T-cell (primary cell): ENCODE measurements around the gene CCDC89. TPM values are rescaled to one million over a fixed set of nuclear protein-coding genes. Genes with fewer than 3 reads are reported as not detected.
"Not testable (repeated sequence)": the region's sequence is repeated elsewhere in the genome, so short reads cannot be mapped to it uniquely, and the experiment has no call there.

Source experiments
- ATAC-seq, 4 experiments: fragments of 200-7000 bp in 3 of 4; fragments of 150-1000 bp in 1 of 4; cut with Tn5 transposase; replicated peaks in 1 of 4; 1 replicate in 3 of 4; 2 replicates in 1 of 4; pipeline ENCODE4 v1.10.0; 2021; ENCODE audit warnings: moderate library complexity in 3 of 4, mild to moderate bottlenecking in 2 of 4, moderate number of reproducible peaks in 1 of 4
- CTCF ChIA-PET, 2 donors: fragments of 300-600 bp; sonication (Branson Sonifier 250); formaldehyde crosslinking; loops; one replicate each; lab custom pipeline; 2022; ENCODE audit warnings: antibody characterized with exemption in 2 of 2; lab: Charles Lee
- POLR2A ChIA-PET, 2 donors: fragments of 300-600 bp; sonication (Branson Sonifier 250); formaldehyde crosslinking; loops; one replicate each; lab custom pipeline; 2022; ENCODE audit warnings: antibody characterized with exemption in 2 of 2; lab: Charles Lee
- DNase-seq, 35 experiments: peaks; one replicate each; pipeline versions ENCODE4 v3.0.0 to v3.0.0-alpha.2; 2013 to 2023
- H3K27ac ChIP-seq: one replicate; pipeline ENCODE4 v1.5.1; 2013; ENCODE audit warnings: low read length
- H3K27me3 ChIP-seq, 2 experiments: replicated peaks in 1 of 2; 1 replicate in 1 of 2; 2 replicates in 1 of 2; pipeline versions ENCODE4 v1.6.1 to v1.7.0; 2013; ENCODE audit warnings: low read length in 1 of 2, mixed read lengths in 1 of 2; ENCODE audit not compliant: control insufficient read depth in 2 of 2, insufficient read depth in 2 of 2; ENCODE audit errors: extremely low read depth in 1 of 2
- H3K36me3 ChIP-seq, 2 donors: 1 replicate in 1 of 2; 2 replicates in 1 of 2; pipeline versions ENCODE4 v1.6.1 to v1.7.0; 2013; ENCODE audit warnings: low read length in 1 of 2; ENCODE audit not compliant: control insufficient read depth in 2 of 2, insufficient read depth in 1 of 2; ENCODE audit errors: extremely low read depth in 1 of 2
- H3K4me1 ChIP-seq, 2 experiments: 1 replicate in 1 of 2; 2 replicates in 1 of 2; pipeline versions ENCODE4 v1.6.1 to v1.7.0; 2013; ENCODE audit warnings: low read length in 2 of 2, mixed read lengths in 1 of 2; ENCODE audit not compliant: insufficient read depth in 2 of 2, control insufficient read depth in 1 of 2; ENCODE audit errors: extremely low read depth in 1 of 2
- H3K4me3 ChIP-seq, 2 donors: 1 replicate in 1 of 2; 2 replicates in 1 of 2; pipeline versions ENCODE4 v1.5.1 to v1.7.0; 2013; ENCODE audit warnings: mild to moderate bottlenecking in 2 of 2, low read length in 1 of 2, moderate library complexity in 1 of 2; ENCODE audit not compliant: control insufficient read depth in 1 of 2; ENCODE audit errors: extremely low read depth in 1 of 2
- H3K9me3 ChIP-seq: 2 replicates; pipeline ENCODE4 v1.7.0; 2013
- H3K27ac Mint-ChIP-seq, 2 donors: one replicate each; pipeline ENCODE4 v1.8.0; 2020 to 2021; ENCODE audit warnings: mild to moderate bottlenecking in 2 of 2, mixed read lengths in 2 of 2
- H3K27me3 Mint-ChIP-seq, 2 donors: one replicate each; pipeline ENCODE4 v1.8.0; 2021 to 2022; ENCODE audit warnings: mixed read lengths in 2 of 2
- H3K36me3 Mint-ChIP-seq: one replicate; pipeline ENCODE4 v1.8.0; 2021; ENCODE audit warnings: mixed read lengths
- H3K4me1 Mint-ChIP-seq, 3 donors: one replicate each; pipeline ENCODE4 v1.8.0; 2020 to 2022; ENCODE audit warnings: mixed read lengths in 3 of 3, mild to moderate bottlenecking in 1 of 3
- H3K4me3 Mint-ChIP-seq, 3 donors: one replicate each; pipeline ENCODE4 v1.8.0; 2020 to 2022; ENCODE audit warnings: mild to moderate bottlenecking in 3 of 3, mixed read lengths in 3 of 3, moderate library complexity in 3 of 3
- H3K9me3 Mint-ChIP-seq, 3 donors: one replicate each; pipeline ENCODE4 v1.8.0; 2020 to 2022; ENCODE audit warnings: mixed read lengths in 3 of 3
- WGBS: methylation state at CpG from one replicate; pipeline ENCODE4 v1.1.5; 2013; ENCODE audit warnings: missing lambda C conversion rate; ENCODE audit not compliant: insufficient coverage; 5-methylcytosine and 5-hydroxymethylcytosine counted together
- total RNA-seq, 35 experiments: library from RNA in 6 of 35; stranded (reverse) in 6 of 35; fragments of 120-200 nt in 1 of 35; gene quantifications; one replicate each; pipeline versions ENCODE4 v1.2.1 to v1.2.4 and lab custom pipeline; 2013 to 2026

CCDC89 gene
- total RNA-seq, 5 donors from 2014 or later (not counting 1 experiment from before 2014, with no cell fraction given) = 0.50 to 1.1 (median 0.53) TPM

- no peaks in the 10 kb centered on the region for H3K36me3 ChIP-seq
- peaks cover 0 to 6% of the 10 kb centered on the region in 2 experiments for H3K4me1 ChIP-seq
- Mint-ChIP-seq H3K4me1 (peaks cover 8 to 16% (median 14%) of the 10 kb centered on the region in 3 donors), H3K9me3 (no peaks in the 10 kb centered on the region), H3K27ac (no peak overlapping the region), H3K27me3 (peaks cover 4% of the 10 kb centered on the region in 2 donors), H3K36me3 (no peaks in the 10 kb centered on the region), H3K4me3 (no peak overlapping the region)
- H3K9me3 ChIP-seq = no peaks in the 10 kb centered on the region
- no peak for ATAC-seq
- H3K27ac ChIP-seq = no peak overlapping the region
- DNase-seq = no peak
- no CpG with 5 or more reads among the region's 4 CpGs for WGBS
- H3K4me3 ChIP-seq = no peak overlapping the region
- ChIA-PET CTCF (interaction anchor here (0.6 to 0.7 kb wide), 2 partner anchors 16 to 74 kb away, joined by 3 to 6 read pairs; no protein-coding TSS in a partner anchor), POLR2A (interaction anchor here in 1 of 2 donors (1.1 to 1.3 kb wide), 2 partner anchors 19 to 30 kb away, joined by 4 read pairs; no protein-coding TSS in a partner anchor)
- peaks cover 0 to 8% of the 10 kb centered on the region in 2 experiments for H3K27me3 ChIP-seq
Observed at GRCh38 chr11:85679576-85679975, 6.4 kb downstream of the CCDC89 start.

DNA sequence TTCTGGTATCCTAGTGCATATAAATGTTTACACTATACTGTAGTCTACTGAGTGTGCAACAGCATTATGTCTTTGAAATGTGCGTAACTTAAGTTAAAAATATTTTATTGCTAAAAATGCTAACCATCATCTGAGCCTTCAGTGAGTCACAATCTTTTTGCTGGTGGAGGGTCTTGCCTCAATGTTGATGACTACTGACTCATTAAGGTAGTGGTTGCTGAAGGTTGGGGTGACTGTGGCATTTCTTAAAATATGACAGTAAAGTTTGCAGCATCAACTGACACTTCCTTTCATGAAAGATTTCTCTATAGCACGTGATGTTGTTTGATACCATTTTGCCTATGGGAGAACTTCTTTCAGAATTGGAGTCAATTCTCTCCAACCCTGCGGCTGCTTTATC lies 12.6 kb downstream of the CCDC89 start:
- no peak for ATAC-seq
- POLR2A ChIA-PET = interaction anchor here in 1 of 2 donors (0.6 kb wide), 1 partner anchor 12 kb away, joined by 3 read pairs; no protein-coding TSS in a partner anchor
- CTCF ChIA-PET = no interaction called here

DNA sequence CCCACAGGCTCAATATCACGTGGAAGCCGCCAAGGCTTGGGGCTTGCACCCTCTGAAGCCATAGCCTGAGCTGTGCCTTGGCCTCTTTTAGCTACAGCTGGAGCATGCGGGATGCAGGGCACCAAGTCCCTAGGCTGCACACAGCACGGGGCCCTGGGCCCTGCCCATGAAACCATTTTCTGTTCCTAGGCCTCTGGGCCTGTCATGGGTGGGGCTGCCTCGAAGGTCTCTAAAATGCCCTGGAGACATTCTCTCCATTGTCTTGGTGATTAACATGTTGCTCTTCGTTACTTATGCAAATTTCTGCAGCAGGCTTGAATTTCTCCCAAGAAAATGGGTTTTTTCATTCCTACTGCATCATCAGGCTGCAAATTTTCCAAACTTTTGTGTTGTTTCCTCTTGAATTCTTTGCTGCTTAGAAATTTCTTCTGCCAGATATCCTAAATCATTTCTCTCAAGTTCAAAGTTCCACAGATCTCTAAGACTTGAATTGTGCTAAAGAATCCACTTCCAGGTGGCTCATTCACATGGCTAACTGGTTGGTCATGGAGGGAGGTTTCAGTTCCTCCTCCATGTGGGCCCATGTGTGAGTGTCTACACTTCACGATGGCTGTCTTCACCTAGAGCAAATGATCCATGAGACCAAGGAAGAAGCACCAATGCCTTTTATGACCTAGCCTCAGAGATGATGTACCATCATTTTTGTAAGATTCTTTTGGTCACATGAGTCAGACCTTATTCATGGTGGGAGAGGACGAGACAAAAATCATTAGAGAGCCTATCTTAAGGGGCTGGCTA lies 13.7 kb downstream of the CCDC89 start:
- WGBS = 85% methylated on average over 6 of the region's 8 CpGs
- Histone ChIP-seq H3K4me1 (no peaks in the 10 kb centered on the region), H3K4me3 (no peak overlapping the region), H3K27me3 (peaks cover 0 to 5% of the 10 kb centered on the region in 2 experiments), H3K27ac (no peak overlapping the region), H3K9me3 (no peaks in the 10 kb centered on the region), H3K36me3 (no peaks in the 10 kb centered on the region)
- DNase-seq (no peak), ATAC-seq (no peak)
- no peak overlapping the region for H3K4me3 Mint-ChIP-seq
- no peak overlapping the region for H3K27ac Mint-ChIP-seq
- peaks cover 0 to 5% of the 10 kb centered on the region in 2 donors for H3K27me3 Mint-ChIP-seq
- POLR2A ChIA-PET = no interaction called here
- no peaks in the 10 kb centered on the region for H3K4me1 Mint-ChIP-seq
- CTCF ChIA-PET = no interaction called here
- H3K9me3 Mint-ChIP-seq = no peaks in the 10 kb centered on the region
- no peaks in the 10 kb centered on the region for H3K36me3 Mint-ChIP-seq

More for the DNA sequence above, 12.6 kb downstream of the CCDC89 start:
- Histone ChIP-seq H3K36me3 (no peaks in the 10 kb centered on the region), H3K9me3 (no peaks in the 10 kb centered on the region), H3K27ac (no peak overlapping the region), H3K4me3 (no peak overlapping the region), H3K27me3 (peaks cover 0 to 5% of the 10 kb centered on the region in 2 experiments), H3K4me1 (no peaks in the 10 kb centered on the region)
- Mint-ChIP-seq H3K4me3 (no peak overlapping the region), H3K4me1 (no peaks in the 10 kb centered on the region), H3K27me3 (peaks cover 0 to 5% of the 10 kb centered on the region in 2 donors), H3K27ac (no peak overlapping the region), H3K9me3 (no peaks in the 10 kb centered on the region), H3K36me3 (no peaks in the 10 kb centered on the region)
- no CpG with 5 or more reads among the region's 3 CpGs for WGBS
- no peak for DNase-seq

DNA sequence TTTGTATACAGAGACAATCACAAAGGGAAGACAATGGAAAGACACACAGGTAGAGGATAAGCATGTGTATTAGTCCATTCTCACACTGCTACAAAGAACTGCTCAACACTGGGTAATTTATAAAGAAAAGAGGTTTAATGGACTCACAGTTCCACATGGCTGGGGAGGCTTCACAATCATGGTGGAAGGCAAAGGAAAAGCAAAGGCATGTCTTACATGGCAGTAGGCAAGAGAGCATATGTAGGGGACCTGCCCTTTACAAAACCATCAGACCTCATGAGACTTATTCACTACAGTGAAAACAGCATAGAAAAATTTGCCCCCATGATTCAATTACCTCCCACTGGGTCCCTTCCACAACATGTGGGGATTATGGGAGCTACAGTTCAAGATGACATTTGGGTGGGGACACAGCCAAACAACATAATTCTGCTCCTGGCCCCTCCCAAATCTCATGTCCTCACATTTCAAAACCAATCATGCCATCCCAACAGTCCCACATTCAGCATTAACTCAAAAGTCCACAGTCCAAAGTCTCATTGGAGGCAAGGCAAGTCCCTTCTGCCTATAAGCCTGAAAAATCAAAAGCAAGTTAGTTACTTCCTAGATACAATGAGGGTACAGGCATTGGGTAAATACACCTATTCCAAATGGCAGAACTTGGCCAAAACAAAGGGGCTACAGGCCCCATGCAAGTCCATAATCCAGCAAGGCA lies 14.9 kb downstream of the CCDC89 start:
- CTCF ChIA-PET, POLR2A ChIA-PET, H3K27me3 Mint-ChIP-seq, H3K9me3 Mint-ChIP-seq, ATAC-seq, H3K27me3 ChIP-seq, H3K4me1 Mint-ChIP-seq, H3K36me3 Mint-ChIP-seq, H3K4me3 ChIP-seq, DNase-seq, H3K9me3 ChIP-seq, H3K27ac Mint-ChIP-seq, H3K27ac ChIP-seq, H3K4me3 Mint-ChIP-seq, H3K4me1 ChIP-seq, H3K36me3 ChIP-seq: not testable (repeated sequence)

DNA sequence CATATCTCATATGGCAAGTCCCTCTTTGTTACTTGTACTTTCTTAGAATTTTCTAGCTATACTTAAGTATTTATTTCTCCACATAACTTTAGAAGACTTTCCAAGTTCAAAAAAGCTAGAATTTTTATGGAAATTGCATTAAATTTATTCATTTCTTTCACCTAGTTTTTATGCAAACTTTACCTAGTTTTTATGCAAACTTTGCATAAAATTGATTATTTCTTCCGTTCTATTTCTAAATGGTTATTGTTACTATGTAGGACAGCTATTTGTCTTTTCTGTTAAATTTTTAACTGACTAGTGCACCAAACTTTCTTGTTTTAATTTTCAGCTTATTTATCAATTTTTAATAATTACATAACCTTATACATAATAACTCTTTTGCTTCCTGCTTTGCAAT lies 17.8 kb downstream of the CCDC89 start:
- DNase-seq (no peak), ATAC-seq (no peak)
- ChIA-PET POLR2A (no interaction called here), CTCF (interaction anchor here in 1 of 2 donors (1.8 kb wide), 1 partner anchor 28 kb away, joined by 7 read pairs; no protein-coding TSS in a partner anchor)
- H3K4me1 Mint-ChIP-seq = peaks cover 12 to 17% (median 14%) of the 10 kb centered on the region in 3 donors
- H3K9me3 Mint-ChIP-seq = no peaks in the 10 kb centered on the region
- peaks cover 3 to 9% of the 10 kb centered on the region in 2 experiments for H3K4me1 ChIP-seq
- WGBS = no CpG with 5 or more reads among the region's 1 CpG
- H3K4me3 ChIP-seq = no peak overlapping the region
- H3K27ac ChIP-seq = no peak overlapping the region
- H3K27me3 Mint-ChIP-seq = peaks cover 0 to 5% of the 10 kb centered on the region in 2 donors
- H3K36me3 ChIP-seq = no peaks in the 10 kb centered on the region
- no peaks in the 10 kb centered on the region for H3K9me3 ChIP-seq
- H3K4me3 Mint-ChIP-seq = no peak overlapping the region
- no peaks in the 10 kb centered on the region for H3K36me3 Mint-ChIP-seq
- H3K27ac Mint-ChIP-seq = no peak overlapping the region
- H3K27me3 ChIP-seq = peaks cover 0 to 5% of the 10 kb centered on the region in 2 experiments

GRCh38 chr11:85666687-85667086 lies 19.3 kb downstream of the CCDC89 start:
- Mint-ChIP-seq H3K27me3 (peaks cover 0 to 5% of the 10 kb centered on the region in 2 donors), H3K36me3 (peaks cover 4% of the 10 kb centered on the region), H3K27ac (no peak overlapping the region), H3K4me1 (peaks cover 22 to 29% (median 25%) of the 10 kb centered on the region in 3 donors), H3K4me3 (no peak overlapping the region), H3K9me3 (no peaks in the 10 kb centered on the region)
- H3K27ac ChIP-seq = no peak overlapping the region
- H3K27me3 ChIP-seq = no peaks in the 10 kb centered on the region
- DNase-seq (no peak), ATAC-seq (no peak)
- H3K9me3 ChIP-seq = no peaks in the 10 kb centered on the region
- H3K4me1 ChIP-seq = peaks cover 8 to 21% of the 10 kb centered on the region in 2 experiments
- H3K4me3 ChIP-seq = no peak overlapping the region
- WGBS = no CpG with 5 or more reads among the region's 3 CpGs
- POLR2A ChIA-PET = no interaction called here
- H3K36me3 ChIP-seq = peaks cover 0 to 2% of the 10 kb centered on the region in 2 donors
- CTCF ChIA-PET = no interaction called here
